RWPE2 (cell line): ENCODE measurements around the gene MUC21.
"Not testable (repeated sequence)": the region's sequence is repeated elsewhere in the genome, so short reads cannot be mapped to it uniquely, and the experiment has no call there.

Experiments
- ATAC-seq: fragments of 200-7000 bp; cut with Tn5 transposase; 3 replicates; pipeline ENCODE4 v1.9.1; 2021; ENCODE audit warnings: low read depth
- DNase-seq: peaks from one replicate; pipeline ENCODE4 v3.0.0-alpha.2; 2020; ENCODE audit warnings: low spot score
- H3K27ac ChIP-seq: fragments of 450-650 bp; 2 replicates; pipeline ENCODE4 v1.5.1; 2017; ENCODE audit warnings: mild to moderate bottlenecking; ENCODE audit not compliant: poor library complexity, severe bottlenecking
- H3K27me3 ChIP-seq: fragments of 250-450 bp; sonication (Bioruptor Pico); 2 replicates; pipeline ENCODE4 v1.5.1; 2021; ENCODE audit warnings: mild to moderate bottlenecking, moderate library complexity; ENCODE audit not compliant: insufficient read depth, poor library complexity, severe bottlenecking
- H3K36me3 ChIP-seq: fragments of 250-450 bp; sonication (Bioruptor Pico); 2 replicates; pipeline ENCODE4 v1.5.1; 2020; ENCODE audit warnings: low read depth, mild to moderate bottlenecking, moderate library complexity
- H3K4me1 ChIP-seq: fragments of 250-450 bp; sonication (Bioruptor Pico); 2 replicates; pipeline ENCODE4 v1.5.1; 2021; ENCODE audit warnings: mild to moderate bottlenecking, moderate library complexity; ENCODE audit not compliant: insufficient read depth, poor library complexity, severe bottlenecking
- H3K4me3 ChIP-seq: fragments of 250-450 bp; sonication (Bioruptor Pico); 2 replicates; pipeline ENCODE4 v1.5.1; 2021; ENCODE audit warnings: mild to moderate bottlenecking, moderate library complexity; ENCODE audit not compliant: severe bottlenecking
- H3K9me3 ChIP-seq: fragments of 250-450 bp; sonication (Bioruptor Pico); 2 replicates; pipeline ENCODE4 v1.5.1; 2021; ENCODE audit warnings: mild to moderate bottlenecking, moderate library complexity; ENCODE audit not compliant: severe bottlenecking
- CTCF ChIP-seq: fragments of 450-650 bp; IDR thresholded peaks from one replicate; pipeline ENCODE4 v1.5.1; 2017; ENCODE audit warnings: mild to moderate bottlenecking, moderate library complexity; ENCODE audit not compliant: poor library complexity, severe bottlenecking

Gene MUC21

GRCh38 chr6:30965140-30965601 lies 18.3 kb upstream of the MUC21 start:
- ATAC-seq, result no peak
- no peak overlapping the region for H3K27ac ChIP-seq

GRCh38 chr6:30966154-30966553 lies 17.4 kb upstream of the MUC21 start:
- H3K9me3 ChIP-seq, result no peaks in the 10 kb centered on the region
- H3K4me3 ChIP-seq, result no peak overlapping the region
- H3K27ac ChIP-seq, result no peak overlapping the region
- no peaks in the 10 kb centered on the region for H3K36me3 ChIP-seq
- no peak for ATAC-seq
- peaks cover 7% of the 10 kb centered on the region for H3K4me1 ChIP-seq
- H3K27me3 ChIP-seq, result no peaks in the 10 kb centered on the region
- no peak for DNase-seq
- TF ChIP-seq CTCF, result no peak

More at GRCh38 chr6:30965140-30965601, 18.3 kb upstream of the MUC21 start:
- Histone ChIP-seq H3K4me3 (no peak overlapping the region), H3K36me3 (no peaks in the 10 kb centered on the region), H3K9me3 (no peaks in the 10 kb centered on the region), H3K4me1 (peaks cover 5% of the 10 kb centered on the region), H3K27me3 (no peaks in the 10 kb centered on the region)
- no peak for DNase-seq
- no peak for TF ChIP-seq CTCF

- not testable (repeated sequence) for H3K36me3 ChIP-seq, H3K4me3 ChIP-seq, H3K9me3 ChIP-seq, H3K27me3 ChIP-seq, H3K27ac ChIP-seq, ATAC-seq, DNase-seq, H3K4me1 ChIP-seq
Measured at GRCh38 chr6:30969171-30969570, 14.3 kb upstream of the MUC21 start.

- no peak for DNase-seq
- no peak for TF ChIP-seq CTCF
- Histone ChIP-seq H3K4me1 (peaks cover 12% of the 10 kb centered on the region), H3K4me3 (no peak overlapping the region), H3K36me3 (no peaks in the 10 kb centered on the region), H3K9me3 (no peaks in the 10 kb centered on the region), H3K27me3 (no peaks in the 10 kb centered on the region), H3K27ac (no peak overlapping the region)
- no peak for ATAC-seq
Measured at GRCh38 chr6:30970946-30971345, 12.6 kb upstream of the MUC21 start.

- DNase-seq (no peak), ATAC-seq (no peak)
- Histone ChIP-seq H3K27ac (no peak overlapping the region), H3K4me3 (no peak overlapping the region), H3K27me3 (no peaks in the 10 kb centered on the region), H3K4me1 (peaks cover 12% of the 10 kb centered on the region), H3K36me3 (no peaks in the 10 kb centered on the region), H3K9me3 (no peaks in the 10 kb centered on the region)
- TF ChIP-seq CTCF, result no peak
Measured at GRCh38 chr6:30972816-30973215, 10.7 kb upstream of the MUC21 start.
